ENCODE results near the gene AUH. TPM values are rescaled to one million over a fixed set of nuclear protein-coding genes. Genes with fewer than 3 reads are reported as not detected.

AUH gene
- total and polyA plus RNA-seq, 10 of the 15 experiments (the other 5 are each of a cell fraction or from before 2014, with no cell fraction given), result 1.7 to 7.3 (median 4.6) TPM

DNA sequence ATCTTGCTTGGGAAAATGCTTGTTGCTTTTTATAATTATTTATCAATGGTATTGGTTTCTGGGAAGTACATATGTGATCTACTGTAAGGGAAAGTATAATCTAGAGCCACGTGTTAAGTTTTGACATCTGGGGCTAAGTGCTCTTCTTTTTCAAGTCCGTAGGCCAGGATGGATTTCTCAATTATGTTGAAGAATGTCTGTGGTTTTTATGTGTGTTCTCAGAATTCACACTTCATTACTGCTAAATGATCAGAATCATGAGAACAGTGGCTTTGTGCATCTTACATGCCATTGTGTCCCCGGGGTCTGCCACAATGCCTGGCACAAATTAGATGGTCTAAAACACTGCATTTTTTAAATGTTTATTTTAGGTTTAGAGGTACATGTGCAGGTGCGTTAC, 14.5 kb upstream of the AUH start:
- H3K9me3 ChIP-seq (replicated peaks; ENCODE audit: control insufficient read depth, insufficient read depth, low read length), result no peaks in the 10 kb centered on the region; the same call in 2 of the 3 replicates
- ChIA-PET SMC1A (ENCODE audit: uncharacterized antibody, unreplicated experiment) (interaction anchor here (0.9 kb wide), 1 partner anchor 97 kb away, joined by 3 read pairs; no protein-coding TSS in a partner anchor), RAD21 (ENCODE audit: unreplicated experiment) (interaction anchor here (0.7 kb wide), 1 partner anchor 9 kb away, joined by 3 read pairs; no protein-coding TSS in a partner anchor), CTCF (no interaction called here), POLR2A (no interaction called here)
- H4K20me1 ChIP-seq (ENCODE audit: control insufficient read depth, insufficient read depth), result no peaks in the 10 kb centered on the region
- intact Hi-C loops (cut with micrococcal nuclease; ENCODE audit: unreplicated experiment), result no loop called here
- FAIRE-seq (no peak), ATAC-seq (no peak), DNase-seq (ENCODE audit: low read depth, low spot score) (no peak)
- no peak overlapping the region for H3K4me3 ChIP-seq
- no peak overlapping the region for H3K4me2 ChIP-seq (ENCODE audit: control insufficient read depth, insufficient read depth)
- no peaks in the 10 kb centered on the region for H3K4me1 ChIP-seq (ENCODE audit: control insufficient read depth, insufficient read depth, low read length)
- H3K27me3 ChIP-seq (replicated peaks in 1 of 2; ENCODE audit: control insufficient read depth in 2 of 2, insufficient read depth in 2 of 2, low read length in 1 of 2), result no peaks in the 10 kb centered on the region; a peak in 1 of 4 replicates
- H2AFZ ChIP-seq (ENCODE audit: control insufficient read depth, low read depth, low read length), result no peak overlapping the region
- H3K79me2 ChIP-seq (ENCODE audit: control insufficient read depth, insufficient read depth, low read length), result no peaks in the 10 kb centered on the region
- in situ Hi-C loops (cut with MboI), result no loop called here
- no peak overlapping the region for H3K27ac ChIP-seq (ENCODE audit: control insufficient read depth, insufficient read depth)
- BruUV-seq (replicated peaks), result no TSS peak
- no peak overlapping the region for H3K9ac ChIP-seq (ENCODE audit: control insufficient read depth, insufficient read depth, low read length)
- H3K36me3 ChIP-seq (ENCODE audit: control insufficient read depth in 2 of 2, insufficient read depth in 2 of 2, low read length in 1 of 2), result no peaks in the 10 kb centered on the region
- WGBS (ENCODE audit: insufficient coverage, insufficient replicate concordance, low lambda C conversion rate, missing lambda C conversion rate), result 18% methylated on average over 4 of the region's 4 CpGs
- TF ChIP-seq NR2C2 (IDR thresholded peaks at IDR 0.05; ENCODE audit: borderline replicate concordance, control insufficient read depth, insufficient read length, low read depth) (no peak), NFIC (IDR thresholded peaks at IDR 0.05; ENCODE audit: low read depth, low read length) (no peak), ZNF274 (IDR thresholded peaks at IDR 0.05; ENCODE audit: insufficient read depth, insufficient read length) (no peak), EP300 (IDR thresholded peaks at IDR 0.05; ENCODE audit: borderline replicate concordance in 1 of 2, control insufficient read depth in 1 of 2, low read depth in 2 of 2, low read length in 2 of 2) (no peak), DPF2 (IDR thresholded peaks at IDR 0.05) (no peak), BCLAF1 (IDR thresholded peaks at IDR 0.05) (no peak), CBFB (IDR thresholded peaks at IDR 0.05; ENCODE audit: low read depth) (no peak), CBX3 (IDR thresholded peaks at IDR 0.05; ENCODE audit: borderline replicate concordance, low read depth) (no peak), HSF1 (IDR thresholded peaks at IDR 0.05; ENCODE audit: low read depth, low read length) (no peak), ATF7 (IDR thresholded peaks at IDR 0.05; ENCODE audit: low read depth) (no peak), TCF12 (IDR thresholded peaks at IDR 0.05; ENCODE audit: low read depth, low read length) (no peak), SUZ12 (IDR thresholded peaks at IDR 0.05; ENCODE audit: unreplicated experiment) (no peak)
- TF ChIP-seq, protein P1, sequence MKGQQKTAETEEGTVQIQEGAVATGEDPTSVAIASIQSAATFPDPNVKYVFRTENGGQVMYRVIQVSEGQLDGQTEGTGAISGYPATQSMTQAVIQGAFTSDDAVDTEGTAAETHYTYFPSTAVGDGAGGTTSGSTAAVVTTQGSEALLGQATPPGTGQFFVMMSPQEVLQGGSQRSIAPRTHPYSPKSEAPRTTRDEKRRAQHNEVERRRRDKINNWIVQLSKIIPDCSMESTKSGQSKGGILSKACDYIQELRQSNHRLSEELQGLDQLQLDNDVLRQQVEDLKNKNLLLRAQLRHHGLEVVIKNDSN (IDR thresholded peaks at IDR 0.05; ENCODE audit: borderline replicate concordance, extremely low read length, insufficient read depth, low read depth, low read length), result no peak
- TF ChIP-seq, protein P2, sequence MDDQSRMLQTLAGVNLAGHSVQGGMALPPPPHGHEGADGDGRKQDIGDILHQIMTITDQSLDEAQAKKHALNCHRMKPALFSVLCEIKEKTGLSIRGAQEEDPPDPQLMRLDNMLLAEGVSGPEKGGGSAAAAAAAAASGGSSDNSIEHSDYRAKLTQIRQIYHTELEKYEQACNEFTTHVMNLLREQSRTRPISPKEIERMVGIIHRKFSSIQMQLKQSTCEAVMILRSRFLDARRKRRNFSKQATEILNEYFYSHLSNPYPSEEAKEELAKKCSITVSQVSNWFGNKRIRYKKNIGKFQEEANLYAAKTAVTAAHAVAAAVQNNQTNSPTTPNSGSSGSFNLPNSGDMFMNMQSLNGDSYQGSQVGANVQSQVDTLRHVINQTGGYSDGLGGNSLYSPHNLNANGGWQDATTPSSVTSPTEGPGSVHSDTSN (IDR thresholded peaks at IDR 0.05; ENCODE audit: insufficient replicate concordance, low read depth, low read length), result no peak
- TF ChIP-seq, protein P3, sequence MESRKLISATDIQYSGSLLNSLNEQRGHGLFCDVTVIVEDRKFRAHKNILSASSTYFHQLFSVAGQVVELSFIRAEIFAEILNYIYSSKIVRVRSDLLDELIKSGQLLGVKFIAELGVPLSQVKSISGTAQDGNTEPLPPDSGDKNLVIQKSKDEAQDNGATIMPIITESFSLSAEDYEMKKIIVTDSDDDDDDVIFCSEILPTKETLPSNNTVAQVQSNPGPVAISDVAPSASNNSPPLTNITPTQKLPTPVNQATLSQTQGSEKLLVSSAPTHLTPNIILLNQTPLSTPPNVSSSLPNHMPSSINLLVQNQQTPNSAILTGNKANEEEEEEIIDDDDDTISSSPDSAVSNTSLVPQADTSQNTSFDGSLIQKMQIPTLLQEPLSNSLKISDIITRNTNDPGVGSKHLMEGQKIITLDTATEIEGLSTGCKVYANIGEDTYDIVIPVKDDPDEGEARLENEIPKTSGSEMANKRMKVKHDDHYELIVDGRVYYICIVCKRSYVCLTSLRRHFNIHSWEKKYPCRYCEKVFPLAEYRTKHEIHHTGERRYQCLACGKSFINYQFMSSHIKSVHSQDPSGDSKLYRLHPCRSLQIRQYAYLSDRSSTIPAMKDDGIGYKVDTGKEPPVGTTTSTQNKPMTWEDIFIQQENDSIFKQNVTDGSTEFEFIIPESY (IDR thresholded peaks at IDR 0.05), result no peak
